ENCODE data around the gene GPR132. TPM values are rescaled to one million over a fixed set of nuclear protein-coding genes. Genes with fewer than 3 reads are reported as not detected.

GPR132 gene
- total and polyA plus RNA-seq, 10 of the 15 experiments (the other 5 are each of a cell fraction or from before 2014, with no cell fraction given) = 1.9 to 49.3 (median 20.4) TPM

- WGBS (ENCODE audit: insufficient coverage, insufficient replicate concordance, low lambda C conversion rate, missing lambda C conversion rate) = 63% methylated on average over 8 of the region's 8 CpGs
- peaks cover 4% of the 10 kb centered on the region for H3K9me3 ChIP-seq (replicated peaks; ENCODE audit: control insufficient read depth, insufficient read depth, low read length)
- in situ Hi-C loops (cut with MboI) (no loop called here), intact Hi-C loops (cut with micrococcal nuclease; ENCODE audit: unreplicated experiment) (loop anchor here (10.0 kb wide), 1 partner anchor 66 kb away; the partner anchor contains the start of gene JAG2)
- H3K4me3 ChIP-seq = no peak overlapping the region
- BruUV-seq (replicated peaks) = no TSS peak
- H4K20me1 ChIP-seq (ENCODE audit: control insufficient read depth, insufficient read depth) = no peaks in the 10 kb centered on the region
- ChIA-PET POLR2A (interaction anchor here (0.7 kb wide), 1 partner anchor 142 kb away, joined by 5 read pairs; no protein-coding TSS in a partner anchor), SMC1A (ENCODE audit: uncharacterized antibody, unreplicated experiment) (no interaction called here), CTCF (interaction anchor here (1.0 kb wide), 1 partner anchor 440 kb away, joined by 3 read pairs; no protein-coding TSS in a partner anchor), RAD21 (ENCODE audit: unreplicated experiment) (no interaction called here)
- no peak overlapping the region for H3K4me2 ChIP-seq (ENCODE audit: control insufficient read depth, insufficient read depth)
- H3K36me3 ChIP-seq (ENCODE audit: control insufficient read depth in 2 of 2, insufficient read depth in 2 of 2, low read length in 1 of 2) = no peaks in the 10 kb centered on the region
- FAIRE-seq (no peak), ATAC-seq (no peak), DNase-seq (ENCODE audit: low read depth, low spot score) (no peak)
- no peak overlapping the region for H3K9ac ChIP-seq (ENCODE audit: control insufficient read depth, insufficient read depth, low read length)
- no peak overlapping the region for H3K27ac ChIP-seq (ENCODE audit: control insufficient read depth, insufficient read depth)
- TF ChIP-seq POLR2AphosphoS5 (IDR thresholded peaks at IDR 0.05; ENCODE audit: low read length) = no peak
- H3K4me1 ChIP-seq (ENCODE audit: control insufficient read depth, insufficient read depth, low read length) = peaks cover 6% of the 10 kb centered on the region
- no peaks in the 10 kb centered on the region for H3K27me3 ChIP-seq (replicated peaks in 1 of 2; ENCODE audit: control insufficient read depth in 2 of 2, insufficient read depth in 2 of 2, low read length in 1 of 2)
- H3K79me2 ChIP-seq (ENCODE audit: control insufficient read depth, insufficient read depth, low read length) = no peaks in the 10 kb centered on the region
- no peak overlapping the region for H2AFZ ChIP-seq (ENCODE audit: control insufficient read depth, low read depth, low read length)
Observed at GRCh38 chr14:105098316-105098715, 33.1 kb upstream of the GPR132 start.

DNA sequence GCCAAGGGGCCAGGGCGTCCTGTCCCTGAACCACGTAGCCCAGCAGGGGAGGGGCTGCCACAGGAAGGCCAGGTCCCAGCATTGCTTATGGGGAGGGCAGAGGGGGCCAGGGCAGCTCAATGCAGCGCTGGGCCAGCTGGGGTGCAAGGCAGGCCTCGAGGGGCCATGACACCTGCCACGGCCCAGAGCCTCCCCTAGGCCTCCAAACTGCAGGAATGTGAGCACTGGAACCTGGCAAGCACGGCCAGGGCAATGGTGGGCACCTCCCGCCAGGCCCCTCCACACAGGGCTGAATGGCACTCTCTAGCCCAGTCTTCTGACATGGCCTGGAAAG is 32.5 kb upstream of the GPR132 start:
- Histone ChIP-seq H3K4me1 (ENCODE audit: control insufficient read depth, insufficient read depth, low read length) (peaks cover 6% of the 10 kb centered on the region), H4K20me1 (ENCODE audit: control insufficient read depth, insufficient read depth) (no peaks in the 10 kb centered on the region), H2AFZ (ENCODE audit: control insufficient read depth, low read depth, low read length) (no peak overlapping the region), H3K4me2 (ENCODE audit: control insufficient read depth, insufficient read depth) (no peak overlapping the region), H3K9me3 (replicated peaks; ENCODE audit: control insufficient read depth, insufficient read depth, low read length) (peaks cover 4% of the 10 kb centered on the region), H3K27me3 (replicated peaks in 1 of 2; ENCODE audit: control insufficient read depth in 2 of 2, insufficient read depth in 2 of 2, low read length in 1 of 2) (no peaks in the 10 kb centered on the region), H3K36me3 (ENCODE audit: control insufficient read depth in 2 of 2, insufficient read depth in 2 of 2, low read length in 1 of 2) (no peaks in the 10 kb centered on the region), H3K4me3 (no peak overlapping the region), H3K27ac (ENCODE audit: control insufficient read depth, insufficient read depth) (no peak overlapping the region), H3K79me2 (ENCODE audit: control insufficient read depth, insufficient read depth, low read length) (no peaks in the 10 kb centered on the region), H3K9ac (ENCODE audit: control insufficient read depth, insufficient read depth, low read length) (no peak overlapping the region)
- TF ChIP-seq, protein P1, sequence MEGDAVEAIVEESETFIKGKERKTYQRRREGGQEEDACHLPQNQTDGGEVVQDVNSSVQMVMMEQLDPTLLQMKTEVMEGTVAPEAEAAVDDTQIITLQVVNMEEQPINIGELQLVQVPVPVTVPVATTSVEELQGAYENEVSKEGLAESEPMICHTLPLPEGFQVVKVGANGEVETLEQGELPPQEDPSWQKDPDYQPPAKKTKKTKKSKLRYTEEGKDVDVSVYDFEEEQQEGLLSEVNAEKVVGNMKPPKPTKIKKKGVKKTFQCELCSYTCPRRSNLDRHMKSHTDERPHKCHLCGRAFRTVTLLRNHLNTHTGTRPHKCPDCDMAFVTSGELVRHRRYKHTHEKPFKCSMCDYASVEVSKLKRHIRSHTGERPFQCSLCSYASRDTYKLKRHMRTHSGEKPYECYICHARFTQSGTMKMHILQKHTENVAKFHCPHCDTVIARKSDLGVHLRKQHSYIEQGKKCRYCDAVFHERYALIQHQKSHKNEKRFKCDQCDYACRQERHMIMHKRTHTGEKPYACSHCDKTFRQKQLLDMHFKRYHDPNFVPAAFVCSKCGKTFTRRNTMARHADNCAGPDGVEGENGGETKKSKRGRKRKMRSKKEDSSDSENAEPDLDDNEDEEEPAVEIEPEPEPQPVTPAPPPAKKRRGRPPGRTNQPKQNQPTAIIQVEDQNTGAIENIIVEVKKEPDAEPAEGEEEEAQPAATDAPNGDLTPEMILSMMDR (IDR thresholded peaks at IDR 0.05 in 2 of 3, conservative IDR thresholded peaks at IDR 0.05 in 1 of 3; ENCODE audit: control insufficient read depth in 2 of 3, extremely low read depth in 1 of 3, insufficient read depth in 1 of 3, low read depth in 3 of 3, low read length in 3 of 3) = no peak
- no peak for TF ChIP-seq GATAD2B (conservative IDR thresholded peaks at IDR 0.05; ENCODE audit: low read depth)
- TF ChIP-seq RAD51 (IDR thresholded peaks at IDR 0.05) = no peak
- TF ChIP-seq SIX5 (IDR thresholded peaks at IDR 0.05; ENCODE audit: low read depth, low read length, severe bottlenecking) = no peak
- TF ChIP-seq, protein P2, sequence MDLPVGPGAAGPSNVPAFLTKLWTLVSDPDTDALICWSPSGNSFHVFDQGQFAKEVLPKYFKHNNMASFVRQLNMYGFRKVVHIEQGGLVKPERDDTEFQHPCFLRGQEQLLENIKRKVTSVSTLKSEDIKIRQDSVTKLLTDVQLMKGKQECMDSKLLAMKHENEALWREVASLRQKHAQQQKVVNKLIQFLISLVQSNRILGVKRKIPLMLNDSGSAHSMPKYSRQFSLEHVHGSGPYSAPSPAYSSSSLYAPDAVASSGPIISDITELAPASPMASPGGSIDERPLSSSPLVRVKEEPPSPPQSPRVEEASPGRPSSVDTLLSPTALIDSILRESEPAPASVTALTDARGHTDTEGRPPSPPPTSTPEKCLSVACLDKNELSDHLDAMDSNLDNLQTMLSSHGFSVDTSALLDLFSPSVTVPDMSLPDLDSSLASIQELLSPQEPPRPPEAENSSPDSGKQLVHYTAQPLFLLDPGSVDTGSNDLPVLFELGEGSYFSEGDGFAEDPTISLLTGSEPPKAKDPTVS (IDR thresholded peaks at IDR 0.05; ENCODE audit: low read depth, low read length) = no peak
- ChIA-PET SMC1A (ENCODE audit: uncharacterized antibody, unreplicated experiment) (no interaction called here), RAD21 (ENCODE audit: unreplicated experiment) (no interaction called here), POLR2A (interaction anchor here (1.0 kb wide), 1 partner anchor 203 kb away, joined by 3 read pairs; the partner anchor contains the start of gene BRF1), CTCF (interaction anchor here (1.0 kb wide), 1 partner anchor 440 kb away, joined by 3 read pairs; no protein-coding TSS in a partner anchor)
- intact Hi-C loops (cut with micrococcal nuclease; ENCODE audit: unreplicated experiment) = loop anchor here (10.0 kb wide), 1 partner anchor 67 kb away; the partner anchor contains the start of gene JAG2
- WGBS (ENCODE audit: insufficient coverage, insufficient replicate concordance, low lambda C conversion rate, missing lambda C conversion rate) = 11% methylated on average over 7 of the region's 7 CpGs
- DNase-seq (ENCODE audit: low read depth, low spot score) (no peak), FAIRE-seq (no peak), ATAC-seq (no peak)
- in situ Hi-C loops (cut with MboI) = no loop called here
- BruUV-seq (replicated peaks) = no TSS peak
